ENCODE measurements around the gene TENT5A.

Gene TENT5A

GRCh38 chr6:81739230-81740195 is 13.0 kb downstream of the TENT5A start:
- no peak overlapping the region for H3K4me3 ChIP-seq (replicated peaks; ENCODE audit: low read depth, low read length)
- no peak for TF ChIP-seq CTCF (IDR thresholded peaks at IDR 0.05; ENCODE audit: insufficient read depth, low read length, poor library complexity, severe bottlenecking)
- H3K27me3 ChIP-seq (replicated peaks; ENCODE audit: control insufficient read depth, insufficient read depth, low read length), result no peaks in the 10 kb centered on the region
- DNase-seq (ENCODE audit: extremely low read depth, insufficient read length), result no peak
- H3K36me3 ChIP-seq (ENCODE audit: control insufficient read depth, insufficient read depth, low read length), result no peaks in the 10 kb centered on the region

GRCh38 chr6:81736428-81736827 is 16.1 kb downstream of the TENT5A start:
- Histone ChIP-seq H3K27me3 (replicated peaks; ENCODE audit: control insufficient read depth, insufficient read depth, low read length) (no peaks in the 10 kb centered on the region), H3K4me3 (replicated peaks; ENCODE audit: low read depth, low read length) (no peak overlapping the region), H3K36me3 (ENCODE audit: control insufficient read depth, insufficient read depth, low read length) (no peaks in the 10 kb centered on the region)
- no peak for DNase-seq (ENCODE audit: extremely low read depth, insufficient read length)
- no peak for TF ChIP-seq CTCF (IDR thresholded peaks at IDR 0.05; ENCODE audit: insufficient read depth, low read length, poor library complexity, severe bottlenecking)

GRCh38 chr6:81735756-81736380 is 16.6 kb downstream of the TENT5A start:
- H3K4me3 ChIP-seq (replicated peaks; ENCODE audit: low read depth, low read length), result no peak overlapping the region
- no peaks in the 10 kb centered on the region for H3K36me3 ChIP-seq (ENCODE audit: control insufficient read depth, insufficient read depth, low read length)
- no peak for TF ChIP-seq CTCF (IDR thresholded peaks at IDR 0.05; ENCODE audit: insufficient read depth, low read length, poor library complexity, severe bottlenecking)
- no peak for DNase-seq (ENCODE audit: extremely low read depth, insufficient read length)
- H3K27me3 ChIP-seq (replicated peaks; ENCODE audit: control insufficient read depth, insufficient read depth, low read length), result no peaks in the 10 kb centered on the region

- Histone ChIP-seq H3K4me3 (replicated peaks; ENCODE audit: low read depth, low read length) (no peak overlapping the region), H3K36me3 (ENCODE audit: control insufficient read depth, insufficient read depth, low read length) (no peaks in the 10 kb centered on the region), H3K27me3 (replicated peaks; ENCODE audit: control insufficient read depth, insufficient read depth, low read length) (no peaks in the 10 kb centered on the region)
- TF ChIP-seq CTCF (IDR thresholded peaks at IDR 0.05; ENCODE audit: insufficient read depth, low read length, poor library complexity, severe bottlenecking), result no peak
- no peak for DNase-seq (ENCODE audit: extremely low read depth, insufficient read length)
Measured at GRCh38 chr6:81734500-81735150, 17.9 kb downstream of the TENT5A start.

GRCh38 chr6:81734081-81734480 is 18.4 kb downstream of the TENT5A start:
- no peaks in the 10 kb centered on the region for H3K36me3 ChIP-seq (ENCODE audit: control insufficient read depth, insufficient read depth, low read length)

More at GRCh38 chr6:81734081-81734480, 18.4 kb downstream of the TENT5A start:
- Histone ChIP-seq H3K27me3 (replicated peaks; ENCODE audit: control insufficient read depth, insufficient read depth, low read length) (no peaks in the 10 kb centered on the region), H3K4me3 (replicated peaks; ENCODE audit: low read depth, low read length) (no peak overlapping the region)
- no peak for DNase-seq (ENCODE audit: extremely low read depth, insufficient read length)
- no peak for TF ChIP-seq CTCF (IDR thresholded peaks at IDR 0.05; ENCODE audit: insufficient read depth, low read length, poor library complexity, severe bottlenecking)

Data from GM06990 (cell line).